Right lobe of liver (tissue), 6 donors: ENCODE results near the gene NBAS. TPM values are rescaled to one million over a fixed set of nuclear protein-coding genes. Genes with fewer than 3 reads are reported as not detected.

Source experiments
- ATAC-seq, 4 donors: fragments of 200-7000 bp; cut with Tn5 transposase; one replicate each; pipeline ENCODE4 v1.9.1; 2020; ENCODE audit warnings: mild to moderate bottlenecking in 4 of 4, moderate library complexity in 4 of 4
- DNase-seq, 3 donors: peaks; one replicate each; pipeline ENCODE4 v3.0.0-alpha.2; 2020
- H3K27ac ChIP-seq, 3 donors: fragments of 200-600 bp; one replicate each; pipeline ENCODE4 v1.8.0; 2022
- H3K27me3 ChIP-seq, 2 donors: fragments of 200-600 bp; one replicate each; pipeline ENCODE4 v1.8.0; 2022
- H3K36me3 ChIP-seq, 4 donors: fragments of 200-600 bp; sonication (generic) in 1 of 4; one replicate each; pipeline versions ENCODE4 v1.5.1 to v1.8.0; 2017 to 2022; ENCODE audit warnings: control low read depth in 1 of 4
- H3K4me1 ChIP-seq, 4 donors: fragments of 200-600 bp; sonication (generic) in 1 of 4; one replicate each; pipeline versions ENCODE4 v1.5.1 to v1.8.0; 2017 to 2022; ENCODE audit warnings: control low read depth in 1 of 4
- H3K4me3 ChIP-seq, 3 donors: fragments of 200-600 bp; one replicate each; pipeline ENCODE4 v1.8.0; 2022
- H3K9me3 ChIP-seq, 4 donors: fragments of 200-600 bp; sonication (generic) in 1 of 4; one replicate each; pipeline versions ENCODE4 v1.5.1 to v1.8.0; 2017 to 2022; ENCODE audit warnings: control low read depth in 1 of 4
- POLR2A ChIP-seq: fragments of 450-650 bp; IDR thresholded peaks from one replicate; pipeline ENCODE4 v1.6.1; 2017; ENCODE audit warnings: antibody characterized with exemption, mild to moderate bottlenecking
- WGBS: methylation state at CpG from one replicate; pipeline ENCODE4 v1.1.6; 2018; ENCODE audit warnings: low coverage, low lambda C conversion rate; ENCODE audit not compliant: insufficient coverage; ENCODE audit errors: missing lambda C conversion rate; 5-methylcytosine and 5-hydroxymethylcytosine counted together
- intact Hi-C, 2 donors: fragments of 100-400 bp; cut with DNase I; formaldehyde crosslinking; loops; one replicate each; pipeline versions ENCODE4 v1.11.2 to v1.14.1; 2022
- total RNA-seq, 6 experiments: library from RNA; depleted of rRNA in 2 of 6; stranded (reverse); fragments of >200 nt in 2 of 6; fragmentation: NEBNext Ultra II Directional in 3 of 6; extraction: Animal tissue kit (Norgen Biotek cat#: 25700) in 3 of 6; gene quantifications; one replicate each; pipeline versions ENCODE4 v1.1.0 to v1.2.4, GENCODE V29; 2016 to 2023
- TF ChIP-seq, protein P1 (sequence below), 4 donors: fragments of 200-600 bp in 3 of 4; fragments of 450-650 bp in 1 of 4; IDR thresholded peaks; one replicate each; pipeline versions ENCODE4 v1.5.1 to v1.8.0; 2016 to 2022; ENCODE audit warnings: antibody characterized with exemption in 4 of 4, mild to moderate bottlenecking in 2 of 4
- donor health status: DM: no; HTN: yes; CAD: no.
- donor health status: DM: no; HTN: no; CAD: no.
- donor health status: DM: no; HTN: no; CAD: no.
- donor health status: DM: no; HTN: yes; CAD: no.
- donor health status: DM: no; HTN: yes; CAD: no.

NBAS gene
- total RNA-seq, 6 experiments from 2014 or later = 16.1 to 21.8 (median 18.5) TPM

DNA sequence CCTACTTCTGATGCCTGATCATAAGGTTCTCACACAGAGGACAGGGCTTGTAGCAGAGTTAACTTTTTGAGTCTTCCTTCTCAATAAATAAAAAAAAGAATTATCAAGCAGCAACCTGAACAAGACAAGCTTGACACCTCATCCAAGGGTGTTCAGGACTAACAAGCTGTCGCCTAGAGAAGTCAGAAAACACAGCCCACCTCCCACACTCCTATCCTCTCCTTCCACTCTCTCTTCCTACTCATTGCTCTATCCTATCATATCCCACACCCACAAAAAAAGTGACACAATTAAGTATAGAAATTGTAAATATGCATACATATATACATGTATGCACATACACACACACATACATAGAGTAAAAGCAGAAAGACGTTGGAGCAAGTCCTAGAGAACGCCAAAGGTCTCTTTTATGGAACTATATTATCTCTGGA is 5.4 kb downstream of the NBAS start:
- intact Hi-C loops = no loop called here
- H3K27ac ChIP-seq = no peak overlapping the region

DNA sequence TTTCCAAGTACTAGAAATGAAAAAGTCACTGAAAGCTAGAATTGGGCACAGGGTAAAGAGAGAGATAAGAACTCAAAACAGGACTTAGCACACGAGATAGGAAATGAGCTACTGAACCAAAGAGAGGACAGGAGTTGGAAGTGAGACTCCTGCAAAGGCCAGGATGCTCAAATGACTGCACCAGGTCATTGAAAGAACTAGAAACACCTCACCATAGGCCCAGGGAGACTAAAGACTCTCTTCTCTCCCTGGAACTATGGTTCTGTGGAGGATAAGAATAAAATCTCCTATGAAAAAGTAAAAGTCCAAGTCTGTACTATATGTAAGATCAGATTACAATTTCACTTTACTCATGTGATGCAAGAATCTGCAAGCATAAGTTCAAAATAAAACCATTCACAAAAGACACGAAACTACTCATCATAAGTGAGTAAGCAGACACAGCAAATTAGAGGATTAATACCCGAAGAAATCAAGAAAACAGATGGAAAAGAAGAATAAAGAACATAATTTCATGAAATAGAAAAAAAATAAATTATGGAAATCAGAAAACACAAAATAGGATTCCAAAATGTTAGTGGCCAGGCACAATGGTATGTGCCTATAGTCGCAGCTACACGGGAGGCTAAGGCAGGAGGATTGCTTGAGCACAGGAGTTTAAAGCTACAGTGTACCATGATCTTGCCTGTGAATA is 6.5 kb downstream of the NBAS start:
- no peak for ATAC-seq
- Histone ChIP-seq H3K4me3 (no peak overlapping the region), H3K27ac (no peak overlapping the region), H3K27me3 (no peaks in the 10 kb centered on the region), H3K36me3 (peaks cover 0 to 14% (median 0%) of the 10 kb centered on the region in 4 donors), H3K9me3 (no peaks in the 10 kb centered on the region), H3K4me1 (peaks cover 0 to 5% (median 1%) of the 10 kb centered on the region in 4 donors)
- 91% methylated on average over 5 of the region's 5 CpGs for WGBS
- DNase-seq = no peak
- TF ChIP-seq, protein P1, sequence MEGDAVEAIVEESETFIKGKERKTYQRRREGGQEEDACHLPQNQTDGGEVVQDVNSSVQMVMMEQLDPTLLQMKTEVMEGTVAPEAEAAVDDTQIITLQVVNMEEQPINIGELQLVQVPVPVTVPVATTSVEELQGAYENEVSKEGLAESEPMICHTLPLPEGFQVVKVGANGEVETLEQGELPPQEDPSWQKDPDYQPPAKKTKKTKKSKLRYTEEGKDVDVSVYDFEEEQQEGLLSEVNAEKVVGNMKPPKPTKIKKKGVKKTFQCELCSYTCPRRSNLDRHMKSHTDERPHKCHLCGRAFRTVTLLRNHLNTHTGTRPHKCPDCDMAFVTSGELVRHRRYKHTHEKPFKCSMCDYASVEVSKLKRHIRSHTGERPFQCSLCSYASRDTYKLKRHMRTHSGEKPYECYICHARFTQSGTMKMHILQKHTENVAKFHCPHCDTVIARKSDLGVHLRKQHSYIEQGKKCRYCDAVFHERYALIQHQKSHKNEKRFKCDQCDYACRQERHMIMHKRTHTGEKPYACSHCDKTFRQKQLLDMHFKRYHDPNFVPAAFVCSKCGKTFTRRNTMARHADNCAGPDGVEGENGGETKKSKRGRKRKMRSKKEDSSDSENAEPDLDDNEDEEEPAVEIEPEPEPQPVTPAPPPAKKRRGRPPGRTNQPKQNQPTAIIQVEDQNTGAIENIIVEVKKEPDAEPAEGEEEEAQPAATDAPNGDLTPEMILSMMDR (IDR thresholded peaks at IDR 0.05) = no peak
- TF ChIP-seq POLR2A = no peak
- intact Hi-C loops = no loop called here

More for the DNA sequence above, 5.4 kb downstream of the NBAS start:
- Histone ChIP-seq H3K27me3 (no peaks in the 10 kb centered on the region), H3K36me3 (peaks cover 0 to 10% (median 0%) of the 10 kb centered on the region in 4 donors), H3K4me3 (no peak overlapping the region), H3K9me3 (no peaks in the 10 kb centered on the region), H3K4me1 (peaks cover 0 to 7% (median 3%) of the 10 kb centered on the region in 4 donors)
- WGBS = 90% methylated on average over 3 of the region's 3 CpGs
- no peak for DNase-seq
- no peak for ATAC-seq
- no peak for TF ChIP-seq POLR2A
- TF ChIP-seq, protein P1 (IDR thresholded peaks at IDR 0.05) = no peak

DNA sequence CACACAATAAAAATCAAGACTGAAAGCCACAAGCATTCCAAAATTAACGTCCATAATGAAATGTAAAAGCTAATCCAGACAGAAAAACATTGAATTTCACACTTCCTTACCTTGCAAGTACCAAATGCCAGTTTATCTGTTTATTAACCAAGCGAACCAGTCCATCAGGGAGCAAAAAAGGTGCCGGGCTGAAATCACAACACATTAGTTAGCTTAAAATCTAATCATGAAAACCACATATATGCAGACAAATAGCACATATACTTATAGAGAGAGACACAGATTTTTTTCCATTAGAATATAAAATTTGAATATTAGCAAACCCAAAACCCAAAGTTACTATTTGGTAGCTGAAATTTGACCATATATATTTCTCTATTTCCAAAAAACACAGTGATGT is 7.2 kb downstream of the NBAS start:
- H3K27ac ChIP-seq = no peak overlapping the region
- H3K9me3 ChIP-seq = no peaks in the 10 kb centered on the region
- no peak overlapping the region for H3K4me3 ChIP-seq
- DNase-seq (no peak), ATAC-seq (no peak)
- TF ChIP-seq, protein P1 (IDR thresholded peaks at IDR 0.05) = no peak
- H3K27me3 ChIP-seq = no peaks in the 10 kb centered on the region
- no peaks in the 10 kb centered on the region for H3K4me1 ChIP-seq
- intact Hi-C loops = no loop called here
- WGBS = 88% methylated on average over 3 of the region's 3 CpGs
- peaks cover 0 to 14% (median 2%) of the 10 kb centered on the region in 4 donors for H3K36me3 ChIP-seq

DNA sequence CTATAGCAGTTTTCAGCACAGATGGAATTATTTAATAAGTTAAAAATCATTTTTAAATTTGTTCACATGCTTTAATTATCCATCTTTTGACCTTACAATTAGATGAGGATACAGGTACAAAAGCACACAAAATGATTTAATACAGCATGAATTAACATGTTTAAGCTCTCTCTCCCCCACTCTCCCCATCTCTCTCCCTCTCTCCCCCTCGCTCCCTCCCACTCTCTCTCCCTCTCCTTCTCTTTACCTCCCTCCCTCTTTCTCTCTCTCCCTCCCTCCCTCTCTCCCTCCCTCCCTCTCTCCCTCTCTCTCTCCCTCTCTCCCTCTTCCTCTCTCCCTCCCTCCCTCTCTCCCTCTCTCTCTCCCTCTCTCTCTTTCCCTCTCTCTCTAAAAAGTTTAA is 7.6 kb downstream of the NBAS start:
- WGBS = 86% methylated on average over 1 of the region's 1 CpG
- no peaks in the 10 kb centered on the region for H3K4me1 ChIP-seq
- no peaks in the 10 kb centered on the region for H3K9me3 ChIP-seq
- H3K27ac ChIP-seq = no peak overlapping the region
- DNase-seq (no peak), ATAC-seq (no peak)
- no peak overlapping the region for H3K4me3 ChIP-seq
- peaks cover 0 to 14% (median 2%) of the 10 kb centered on the region in 4 donors for H3K36me3 ChIP-seq
- no peaks in the 10 kb centered on the region for H3K27me3 ChIP-seq
- intact Hi-C loops = no loop called here
- TF ChIP-seq, protein P1 (IDR thresholded peaks at IDR 0.05) = no peak
- TF ChIP-seq POLR2A = no peak
